ENCODE measurements around the gene IDH3A. TPM values are rescaled to one million over a fixed set of nuclear protein-coding genes. Genes with fewer than 3 reads are reported as not detected.

The IDH3A gene
- total RNA-seq, 2 donors from 2014 or later = 34.2 to 43.2 TPM

- H3K4me3 ChIP-seq (ENCODE audit: low read length) = no peak overlapping the region
- 76 to 84% methylated on average over 8 to 12 of the region's 12 CpGs for WGBS, 2 experiments (ENCODE audit: insufficient coverage in 1 of 2, insufficient read length in 1 of 2)
- H3K27ac ChIP-seq (ENCODE audit: low read depth, low read length) = no peak overlapping the region
- no peak overlapping the region for H3K4me3 Mint-ChIP-seq
- TF ChIP-seq CTCF (conservative IDR thresholded peaks at IDR 0.05) = no peak
- H3K4me1 ChIP-seq (ENCODE audit: control insufficient read depth, insufficient read depth, low read length) = peaks cover 13% of the 10 kb centered on the region
- no peaks in the 10 kb centered on the region for H3K9me3 ChIP-seq (ENCODE audit: control insufficient read depth, low read length)
- H3K9ac ChIP-seq (ENCODE audit: extremely low read depth, low read length, poor library complexity, severe bottlenecking) = no peak overlapping the region
- no peaks in the 10 kb centered on the region for H3K36me3 ChIP-seq (ENCODE audit: control insufficient read depth, insufficient read depth, low read length)
- H3K36me3 Mint-ChIP-seq (ENCODE audit: low read depth) = no peaks in the 10 kb centered on the region
- no peaks in the 10 kb centered on the region for H3K9me3 Mint-ChIP-seq
- no peaks in the 10 kb centered on the region for H3K27me3 Mint-ChIP-seq (ENCODE audit: insufficient read depth)
- DNase-seq = peak; percentile 54
- H3K27ac Mint-ChIP-seq = no peak overlapping the region
- peaks cover 26% of the 10 kb centered on the region for H3K4me1 Mint-ChIP-seq
- H3K27me3 ChIP-seq (ENCODE audit: control insufficient read depth, insufficient read depth, low read length, poor library complexity, severe bottlenecking) = no peaks in the 10 kb centered on the region
These were observed 57.4 kb downstream of the IDH3A start for GRCh38 chr15:78206326-78207109.

DNA sequence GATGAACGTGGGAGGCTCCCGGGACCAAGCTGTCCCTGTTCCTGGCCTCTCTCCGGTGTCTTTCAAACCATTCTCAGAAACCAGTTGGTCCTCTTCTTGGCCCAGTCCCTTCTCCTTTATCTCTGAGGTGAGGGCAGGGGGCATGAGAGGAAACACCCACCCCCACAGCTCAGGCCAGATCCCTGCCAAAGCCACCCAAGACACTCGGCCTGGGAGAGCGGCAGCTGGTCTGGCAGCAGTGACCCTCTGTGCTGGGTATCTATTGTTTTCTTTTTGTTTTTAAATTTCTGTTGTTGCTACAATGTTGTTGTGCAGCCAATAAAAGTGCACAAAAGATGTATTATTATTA is 57.9 kb downstream of the IDH3A start:
- 99% methylated on average over 5 of the region's 5 CpGs; no CpG with 5 or more reads in 1 of the 2 experiments for WGBS, 2 experiments (ENCODE audit: insufficient coverage in 1 of 2, insufficient read length in 1 of 2)
- TF ChIP-seq CTCF (conservative IDR thresholded peaks at IDR 0.05) = no peak
- H3K27ac Mint-ChIP-seq = no peak overlapping the region

GRCh38 chr15:78207641-78208340 is 58.6 kb downstream of the IDH3A start:
- Mint-ChIP-seq H3K27ac (no peak overlapping the region), H3K27me3 (ENCODE audit: insufficient read depth) (no peaks in the 10 kb centered on the region), H3K4me3 (no peak overlapping the region), H3K4me1 (peaks cover 32% of the 10 kb centered on the region), H3K36me3 (ENCODE audit: low read depth) (no peaks in the 10 kb centered on the region), H3K9me3 (no peaks in the 10 kb centered on the region)
- WGBS, 2 experiments (ENCODE audit: insufficient coverage in 1 of 2, insufficient read length in 1 of 2) = 90 to 95% methylated on average over 4 to 8 of the region's 8 CpGs
- Histone ChIP-seq H3K27ac (ENCODE audit: low read depth, low read length) (no peak overlapping the region), H3K9ac (ENCODE audit: extremely low read depth, low read length, poor library complexity, severe bottlenecking) (no peak overlapping the region), H3K9me3 (ENCODE audit: control insufficient read depth, low read length) (no peaks in the 10 kb centered on the region), H3K4me3 (ENCODE audit: low read length) (no peak overlapping the region), H3K36me3 (ENCODE audit: control insufficient read depth, insufficient read depth, low read length) (no peaks in the 10 kb centered on the region), H3K4me1 (ENCODE audit: control insufficient read depth, insufficient read depth, low read length) (peaks cover 13% of the 10 kb centered on the region), H3K27me3 (ENCODE audit: control insufficient read depth, insufficient read depth, low read length, poor library complexity, severe bottlenecking) (no peaks in the 10 kb centered on the region)
- DNase-seq = no peak
- no peak for TF ChIP-seq CTCF (conservative IDR thresholded peaks at IDR 0.05)

More for the DNA sequence above, 57.9 kb downstream of the IDH3A start:
- H3K4me3 ChIP-seq (ENCODE audit: low read length) = no peak overlapping the region
- no peak for DNase-seq
- H3K27me3 Mint-ChIP-seq (ENCODE audit: insufficient read depth) = no peaks in the 10 kb centered on the region
- no peak overlapping the region for H3K9ac ChIP-seq (ENCODE audit: extremely low read depth, low read length, poor library complexity, severe bottlenecking)
- no peaks in the 10 kb centered on the region for H3K36me3 ChIP-seq (ENCODE audit: control insufficient read depth, insufficient read depth, low read length)
- no peak overlapping the region for H3K4me3 Mint-ChIP-seq
- no peaks in the 10 kb centered on the region for H3K9me3 Mint-ChIP-seq
- H3K4me1 Mint-ChIP-seq = peaks cover 30% of the 10 kb centered on the region
- no peaks in the 10 kb centered on the region for H3K36me3 Mint-ChIP-seq (ENCODE audit: low read depth)
- H3K9me3 ChIP-seq (ENCODE audit: control insufficient read depth, low read length) = no peaks in the 10 kb centered on the region
- no peak overlapping the region for H3K27ac ChIP-seq (ENCODE audit: low read depth, low read length)
- no peaks in the 10 kb centered on the region for H3K27me3 ChIP-seq (ENCODE audit: control insufficient read depth, insufficient read depth, low read length, poor library complexity, severe bottlenecking)
- H3K4me1 ChIP-seq (ENCODE audit: control insufficient read depth, insufficient read depth, low read length) = peaks cover 13% of the 10 kb centered on the region
